HFF-Myc (cell line): ENCODE data around the gene FKBP7.
"Not testable (repeated sequence)": the region's sequence is repeated elsewhere in the genome, so short reads cannot be mapped to it uniquely, and the experiment has no call there.

Source experiments
- DNase-seq: peaks from one replicate; pipeline ENCODE4 v3.0.0-alpha.2; 2011; ENCODE audit warnings: low read depth; ENCODE audit errors: extremely low read depth
- H3K4me3 ChIP-seq: replicated peaks from 2 replicates; pipeline ENCODE4 v1.5.1; 2011; ENCODE audit warnings: low read depth, mild to moderate bottlenecking, control low read depth, low read length
- CTCF ChIP-seq: IDR thresholded peaks from 2 replicates; pipeline ENCODE4 v1.5.1; 2012; ENCODE audit warnings: mild to moderate bottlenecking, low read depth, low read length, control low read depth; ENCODE audit errors: missing control alignments

The FKBP7 gene

GRCh38 chr2:178427458-178427857 lies 50.9 kb downstream of the FKBP7 start:
- no peak for DNase-seq
- TF ChIP-seq CTCF = no peak
- H3K4me3 ChIP-seq = no peak overlapping the region

DNA sequence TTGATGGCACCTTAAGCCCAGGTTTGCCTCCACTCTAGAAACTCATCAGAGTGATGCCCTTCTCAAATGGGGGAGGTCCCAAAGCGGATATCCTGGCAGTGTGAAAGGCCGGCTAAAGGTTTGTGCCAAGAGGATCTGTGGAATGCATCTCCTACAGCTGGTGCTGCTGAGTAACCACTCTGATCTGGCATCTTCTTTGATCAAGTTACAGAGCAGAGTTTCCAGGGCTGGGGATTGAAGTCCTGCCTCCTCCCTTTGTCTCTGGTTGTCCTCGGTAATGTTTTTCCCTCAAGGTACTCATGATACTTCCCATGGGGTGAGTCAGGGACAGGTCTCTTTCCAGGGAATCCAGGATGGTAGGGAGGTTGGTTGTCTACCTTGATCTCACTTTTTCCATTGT lies 52.0 kb downstream of the FKBP7 start:
- DNase-seq = no peak
- no peak for TF ChIP-seq CTCF
- no peak overlapping the region for H3K4me3 ChIP-seq

- no peak for TF ChIP-seq CTCF
- DNase-seq = no peak
- no peak overlapping the region for H3K4me3 ChIP-seq
Observed at GRCh38 chr2:178425255-178425827, 53.1 kb downstream of the FKBP7 start.

GRCh38 chr2:178423746-178424145 lies 54.7 kb downstream of the FKBP7 start:
- H3K4me3 ChIP-seq, DNase-seq: not testable (repeated sequence)

DNA sequence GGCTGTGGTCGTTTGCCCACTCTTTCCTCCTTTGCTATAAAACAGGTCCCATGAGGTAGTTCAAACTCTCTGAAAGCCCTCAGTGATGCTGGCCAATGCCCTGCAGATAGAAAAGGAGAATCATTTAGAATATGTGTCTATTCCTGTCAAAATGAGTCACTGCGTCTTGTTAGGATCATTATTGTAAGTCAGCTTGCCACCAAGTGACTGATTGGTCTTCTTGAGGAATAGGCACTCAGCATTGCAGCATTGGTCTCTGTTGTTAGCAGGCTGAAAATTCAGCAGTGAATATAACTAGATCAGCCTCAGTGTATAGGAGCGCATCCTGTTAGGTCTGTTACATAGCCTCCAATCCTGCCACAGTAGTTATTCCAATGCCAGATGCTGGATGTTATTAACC lies 56.3 kb downstream of the FKBP7 start:
- H3K4me3 ChIP-seq = no peak overlapping the region
- DNase-seq = no peak
- TF ChIP-seq CTCF = no peak

DNA sequence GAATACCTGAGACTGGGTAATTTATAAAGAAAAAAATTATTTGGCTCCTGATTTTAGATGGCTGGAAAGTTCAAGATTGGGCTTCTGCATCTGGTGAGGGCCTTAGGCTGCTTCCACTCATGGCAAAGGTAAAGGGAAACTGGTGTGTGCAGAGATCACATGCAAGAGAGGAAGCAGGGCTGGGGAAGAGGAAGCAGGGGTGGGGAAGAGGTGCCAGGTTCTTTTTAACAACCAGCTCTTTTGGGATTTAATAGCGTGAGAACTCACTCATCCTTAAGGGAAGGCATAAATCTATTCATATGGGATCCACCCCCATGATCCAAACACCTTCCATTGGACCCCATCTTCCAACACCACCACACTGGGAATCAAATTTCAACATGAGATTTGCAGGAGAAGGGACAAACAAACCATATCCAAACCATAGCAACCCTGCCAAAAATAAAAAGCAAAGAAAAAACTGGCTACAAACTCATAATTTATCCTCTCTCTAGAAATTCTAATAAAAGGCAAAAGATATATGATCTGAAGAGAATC lies 57.9 kb downstream of the FKBP7 start:
- DNase-seq = no peak
- no peak overlapping the region for H3K4me3 ChIP-seq
- TF ChIP-seq CTCF = no peak

GRCh38 chr2:178419123-178419522 lies 59.3 kb downstream of the FKBP7 start:
- peak; percentile 18 for TF ChIP-seq CTCF
- DNase-seq = no peak

More at GRCh38 chr2:178419123-178419522, 59.3 kb downstream of the FKBP7 start:
- H3K4me3 ChIP-seq = no peak overlapping the region
